IPS DF 4.7 (cell line): Measurements from ENCODE around the gene CAPN10.
A peak's percentile ranks its signal among the peaks of the same experiment; 100 is the strongest.
"Not testable (repeated sequence)": the region's sequence is repeated elsewhere in the genome, so short reads cannot be mapped to it uniquely, and the experiment has no call there.

Source experiments
- DNase-seq: peaks from one replicate; pipeline ENCODE4 v3.0.0-alpha.2; 2013; ENCODE audit warnings: low spot score; ENCODE audit errors: extremely low read depth

The CAPN10 gene

DNA sequence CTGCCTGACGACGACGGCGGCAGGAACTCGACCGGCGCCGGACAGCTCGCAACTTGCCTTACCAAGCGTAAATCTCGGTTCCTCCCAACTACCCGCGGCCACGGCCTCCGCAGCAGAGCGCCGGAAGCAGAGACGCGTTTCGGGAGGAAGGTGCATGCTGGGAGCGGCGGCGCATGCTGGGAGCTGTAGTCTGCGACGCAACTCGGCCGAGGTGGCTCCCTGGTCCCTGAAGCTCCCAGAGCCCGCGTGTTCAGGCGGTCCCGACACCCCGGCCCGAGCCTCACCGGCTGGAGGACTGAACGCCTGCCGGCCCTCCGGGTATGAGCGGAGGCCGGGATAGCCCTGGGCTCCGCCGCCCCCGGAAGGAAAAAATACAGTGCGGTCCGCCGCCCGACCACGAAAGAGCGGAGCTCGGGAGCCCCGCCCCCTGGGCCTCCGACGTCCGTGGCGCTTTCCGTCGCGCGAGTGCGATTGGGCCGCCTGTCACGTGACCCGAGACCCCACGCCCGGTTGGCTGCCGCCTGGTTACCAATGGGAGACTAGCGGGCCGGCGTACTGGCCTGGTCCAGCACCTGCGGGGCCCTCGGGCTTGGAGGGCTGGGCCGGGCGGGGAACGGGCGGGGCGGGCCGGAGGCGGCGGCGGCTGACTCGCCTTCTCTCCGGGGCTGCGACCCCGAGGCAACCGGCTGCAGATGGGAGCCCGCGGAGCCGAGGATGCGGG lies at the start of gene CAPN10:
CAPN10 (plus strand) TSS at position 537 of the 721 bp plus-strand sequence; CDS start at position 715, 178 bp downstream.
- peak; percentile 75 for DNase-seq

DNA sequence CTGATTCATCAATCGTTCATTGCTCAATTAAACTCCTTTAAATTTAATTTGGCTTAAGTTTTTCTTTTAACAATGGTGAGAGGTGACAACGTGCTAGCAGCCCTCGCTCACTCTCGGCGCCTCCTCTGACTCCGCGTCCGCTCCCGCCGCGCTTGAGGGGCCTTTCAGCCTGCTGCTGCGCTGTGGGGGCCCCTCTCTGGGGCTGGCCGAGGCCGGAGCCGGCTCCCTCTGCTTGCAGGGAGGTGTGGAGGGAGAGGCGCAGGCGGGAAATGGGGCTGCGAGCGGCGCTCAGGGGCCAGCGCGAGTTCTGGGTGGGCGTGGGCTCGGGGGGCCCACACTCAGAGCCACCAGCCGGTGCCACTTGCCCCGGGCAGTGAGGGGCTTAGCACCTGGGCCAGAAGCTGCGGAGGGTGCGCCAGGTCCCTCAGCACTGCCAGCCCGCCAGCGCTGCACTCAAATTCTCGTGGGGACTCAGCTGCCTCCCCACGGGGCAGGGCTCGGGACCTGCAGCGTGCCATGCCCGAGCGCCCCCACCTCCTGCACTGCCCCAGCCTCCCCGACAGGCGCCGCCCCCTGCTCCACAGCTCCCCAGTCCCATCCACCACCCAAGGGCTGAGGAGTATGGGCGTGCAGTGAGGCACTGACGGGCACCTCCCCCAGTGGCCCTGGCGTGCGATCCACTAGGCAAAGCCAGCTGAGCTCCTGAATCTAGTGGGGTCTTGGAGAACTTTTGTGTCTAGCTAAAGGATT lies 48.3 kb upstream of the CAPN10 start:
- DNase-seq = no peak

DNA sequence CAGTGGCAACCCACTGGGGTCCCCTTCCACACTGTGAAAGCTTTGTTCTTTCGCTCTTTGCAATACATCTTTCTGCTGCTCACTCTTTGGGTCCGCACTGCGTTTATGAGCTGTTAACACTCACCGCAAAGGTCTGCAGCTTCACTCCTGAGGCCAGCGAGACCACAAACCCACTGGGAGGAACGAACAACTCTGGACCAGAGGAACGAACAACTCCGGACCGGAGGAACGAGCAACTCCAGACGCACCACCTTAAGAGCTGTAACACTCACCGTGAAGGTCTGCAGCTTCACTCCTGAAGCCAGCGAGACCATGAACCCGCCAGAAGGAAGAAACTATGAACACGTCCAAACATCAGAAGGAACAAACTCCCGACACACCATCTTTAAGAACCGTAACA lies 47.4 kb upstream of the CAPN10 start:
- not testable (repeated sequence) for DNase-seq

GRCh38 chr2:240539906-240540305 lies 46.6 kb upstream of the CAPN10 start:
- no peak for DNase-seq

DNA sequence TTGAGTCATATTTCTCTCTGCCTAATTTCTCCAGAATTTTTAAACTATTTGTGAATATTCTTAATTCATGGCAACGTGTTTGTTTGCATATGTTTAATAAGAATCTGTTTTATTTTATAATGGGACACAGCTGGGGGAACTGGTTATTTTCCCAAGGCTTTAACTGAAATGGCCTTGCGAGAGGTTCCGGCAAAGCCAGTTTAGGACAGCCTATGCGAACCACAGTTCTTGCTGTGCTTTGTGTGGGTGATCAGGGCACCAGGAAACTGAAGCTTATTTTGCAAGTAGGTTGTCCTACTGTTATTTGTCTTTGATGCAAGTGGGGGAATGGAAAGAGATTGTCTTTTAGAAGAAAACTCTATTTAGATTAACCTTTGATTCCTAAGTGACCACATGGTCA lies 35.2 kb upstream of the CAPN10 start:
- no peak for DNase-seq

GRCh38 chr2:240551811-240552210 lies 34.7 kb upstream of the CAPN10 start:
- DNase-seq = no peak

- DNase-seq = no peak
These were observed 32.5 kb upstream of the CAPN10 start for GRCh38 chr2:240553956-240554480.

DNA sequence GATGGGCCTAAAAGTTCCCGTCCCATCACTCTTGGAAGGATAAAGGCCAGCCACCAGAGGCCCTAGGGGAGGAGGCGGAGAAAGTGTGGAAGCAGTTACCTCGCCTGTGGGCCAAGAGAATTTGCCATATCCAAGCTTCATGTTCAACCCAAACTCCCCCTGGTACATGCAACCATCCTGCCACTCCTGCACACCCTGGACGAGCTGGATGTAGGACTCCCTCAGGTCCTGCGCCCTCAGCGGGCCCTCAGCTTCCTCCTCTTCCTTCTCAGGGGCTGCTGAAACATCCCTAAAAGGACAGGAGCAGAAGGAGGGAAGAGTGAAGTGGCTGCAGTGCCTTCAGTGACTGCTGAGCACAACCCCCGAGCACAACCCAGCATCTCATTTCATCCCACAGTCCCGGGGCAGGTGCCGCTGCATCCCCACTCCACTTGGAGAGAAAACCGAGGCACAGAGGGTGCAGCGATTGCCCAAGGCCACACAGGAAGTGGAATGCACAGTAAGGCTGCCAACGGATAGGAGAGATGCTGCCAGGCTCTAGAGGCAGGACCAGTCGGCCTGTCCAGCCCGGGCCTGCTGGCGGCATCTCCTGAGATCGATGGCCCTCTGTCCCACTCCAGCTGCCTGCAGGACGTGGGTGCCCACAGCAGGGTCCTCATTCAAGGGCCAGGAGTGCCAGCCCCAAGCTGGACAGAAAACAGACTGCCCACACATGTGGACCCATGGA lies 31.6 kb upstream of the CAPN10 start:
- no peak for DNase-seq

- DNase-seq = no peak
These were observed 30.8 kb upstream of the CAPN10 start for GRCh38 chr2:240555541-240556250.

GRCh38 chr2:240556553-240557100 lies 29.9 kb upstream of the CAPN10 start:
- no peak for DNase-seq

- no peak for DNase-seq
These were observed 29.3 kb upstream of the CAPN10 start for GRCh38 chr2:240557101-240557751.

DNA sequence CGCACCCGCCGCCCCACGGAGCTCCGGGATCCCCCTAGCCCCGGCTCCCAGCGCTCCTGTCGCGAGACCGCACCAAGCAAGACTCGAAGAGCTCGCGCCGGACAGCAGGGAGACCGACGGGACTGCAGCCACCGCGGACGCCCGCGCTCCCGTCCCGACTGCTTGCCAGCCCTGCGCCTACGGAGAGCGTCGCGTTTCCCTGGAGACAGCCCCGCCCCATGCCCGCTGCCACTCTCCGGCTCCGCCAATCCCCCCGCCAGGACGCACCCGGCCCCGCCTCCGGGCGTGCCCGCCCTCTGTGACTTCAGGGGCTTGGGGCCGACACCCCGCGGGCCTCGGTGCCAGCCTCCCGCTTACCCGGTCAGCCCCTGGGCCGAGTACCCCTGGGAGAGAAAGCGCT lies 28.7 kb upstream of the CAPN10 start, which contains the start of gene ANKMY1:
ANKMY1 (minus strand) TSS at position 181 of the 400 bp plus-strand sequence. CDS start 653 bp downstream, outside the sequence.
- no peak for DNase-seq

GRCh38 chr2:240558236-240558761 lies 28.2 kb upstream of the CAPN10 start:
- DNase-seq = no peak

DNA sequence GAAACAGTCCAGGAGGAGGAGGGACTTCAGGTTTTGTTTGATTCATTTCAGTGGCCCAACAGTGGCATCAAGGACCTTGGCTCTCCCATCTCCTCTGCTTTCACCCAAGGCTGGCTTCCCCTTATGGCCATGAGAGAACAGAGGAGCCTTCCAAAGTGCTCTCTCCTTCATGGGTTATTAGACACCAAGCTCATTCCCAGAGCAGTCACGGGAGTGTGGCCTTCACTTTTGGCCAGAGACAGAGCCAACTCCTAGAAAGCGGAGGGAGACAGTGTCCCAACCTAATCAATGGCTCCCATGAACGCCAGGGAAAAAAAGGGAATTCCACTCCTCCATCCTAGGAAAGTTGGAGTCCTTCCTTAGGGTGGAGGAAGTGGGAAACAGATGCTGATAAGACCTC lies 27.2 kb upstream of the CAPN10 start:
- no peak for DNase-seq

DNA sequence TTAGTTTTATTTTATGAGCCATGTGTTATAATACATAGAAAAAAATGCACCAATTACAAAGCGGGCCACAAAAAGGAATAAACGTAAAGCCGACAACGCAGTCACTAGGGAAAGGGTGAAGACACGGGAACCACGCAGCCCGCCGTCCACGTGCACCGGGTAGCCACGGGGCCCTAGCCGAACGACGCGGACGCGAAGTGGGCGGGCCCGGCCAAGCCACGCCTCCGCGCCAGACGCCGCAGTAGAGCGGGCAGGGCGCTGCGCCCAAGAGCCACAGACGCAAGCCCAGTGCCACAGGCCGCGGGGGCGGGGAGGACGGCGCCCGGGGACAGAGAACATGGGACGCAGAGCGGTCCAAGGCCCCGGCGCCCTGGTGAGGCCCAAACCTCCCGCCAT lies 26.5 kb upstream of the CAPN10 start, which contains the start of gene DUSP28:
DUSP28 (plus strand) TSS at position 274 of the 396 bp plus-strand sequence. CDS start 328 bp downstream, outside the sequence.
- no peak for DNase-seq

DNA sequence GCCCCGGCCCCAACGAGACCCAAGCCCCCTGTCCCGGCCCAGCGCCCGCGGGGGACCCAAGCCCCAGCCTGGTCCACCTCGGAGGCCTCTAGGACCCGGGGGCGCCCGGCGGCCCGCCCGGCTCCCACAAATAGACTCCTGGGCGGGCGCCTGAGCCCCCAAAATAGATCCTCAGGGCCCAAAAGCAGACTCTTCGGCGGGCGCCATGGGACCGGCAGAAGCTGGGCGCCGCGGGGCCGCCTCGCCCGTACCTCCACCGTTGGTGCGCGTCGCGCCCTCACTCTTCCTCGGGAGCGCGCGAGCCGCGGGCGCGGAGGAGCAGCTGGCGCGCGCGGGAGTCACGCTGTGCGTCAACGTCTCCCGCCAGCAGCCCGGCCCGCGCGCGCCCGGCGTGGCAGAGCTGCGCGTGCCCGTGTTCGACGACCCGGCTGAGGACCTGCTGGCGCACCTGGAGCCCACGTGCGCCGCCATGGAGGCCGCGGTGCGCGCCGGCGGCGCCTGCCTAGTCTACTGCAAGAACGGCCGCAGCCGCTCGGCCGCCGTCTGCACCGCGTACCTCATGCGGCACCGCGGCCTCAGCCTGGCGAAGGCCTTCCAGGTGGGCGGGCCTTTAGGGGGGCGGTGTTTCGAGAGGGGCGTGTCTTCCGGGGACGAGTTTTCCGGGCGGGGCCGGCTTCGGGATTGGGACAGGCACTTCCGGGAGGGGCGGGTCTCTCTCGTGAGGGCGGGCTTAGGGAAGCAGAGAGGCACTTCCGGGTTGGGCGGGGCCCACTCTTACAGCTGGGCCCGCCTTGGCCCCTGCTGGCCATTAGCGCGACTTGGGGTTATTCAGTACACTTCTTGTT lies 25.8 kb upstream of the CAPN10 start:
- no peak for DNase-seq

GRCh38 chr2:240561325-240561971 lies 25.1 kb upstream of the CAPN10 start:
- DNase-seq = no peak

GRCh38 chr2:240563231-240563630 lies 23.3 kb upstream of the CAPN10 start:
- DNase-seq = not testable (repeated sequence)
